GM23248 (cell line): ENCODE measurements around the gene F2RL3.

Source experiments
- EZH2 ChIP-seq: fragments of 200-600 bp; sonication (generic); IDR thresholded peaks from 2 replicates; pipeline ENCODE4 v1.6.1; 2018; ENCODE audit warnings: antibody characterized with exemption, mild to moderate bottlenecking; ENCODE audit not compliant: insufficient read depth, poor library complexity, severe bottlenecking
- EZH2phosphoT487 ChIP-seq: fragments of 200-600 bp; sonication (generic); IDR thresholded peaks from 2 replicates; pipeline ENCODE4 v1.6.1; 2018; ENCODE audit warnings: antibody characterized with exemption, moderate library complexity, mild to moderate bottlenecking, low read depth; ENCODE audit not compliant: insufficient read depth

DNA sequence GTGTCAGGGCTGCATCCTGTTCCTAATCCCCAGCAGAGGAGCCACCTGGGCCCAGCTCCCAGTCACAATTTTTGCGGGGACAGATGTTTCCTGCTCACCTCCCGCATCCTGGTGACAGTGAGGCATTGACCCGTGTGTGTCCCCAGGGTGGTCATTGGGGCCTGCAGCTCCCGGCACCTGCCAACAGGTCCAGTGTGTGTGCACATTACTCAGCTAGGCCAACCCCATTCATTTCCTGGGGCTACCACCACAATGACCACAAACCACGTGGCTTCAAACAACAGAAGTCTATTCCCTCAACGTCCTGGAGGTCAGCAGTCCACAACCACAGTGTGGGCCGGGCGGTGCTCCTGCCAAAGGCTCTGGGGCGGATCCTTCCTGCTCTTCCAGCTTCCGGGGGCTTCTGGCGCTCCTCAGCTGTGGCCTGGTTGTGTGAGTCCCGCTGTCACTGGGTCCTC lies 11.9 kb upstream of the F2RL3 start:
- TF ChIP-seq EZH2, result no peak
- no peak for TF ChIP-seq EZH2phosphoT487
